SH-SY5Y (cell line): Measurements from ENCODE around the gene VIPR2.

Experiments used
- GATA2 ChIP-seq: IDR thresholded peaks from 2 replicates; pipeline ENCODE4 v1.6.1; 2011; ENCODE audit warnings: mild to moderate bottlenecking, low read depth, low read length
- GATA3 ChIP-seq: IDR thresholded peaks from 2 replicates; pipeline ENCODE4 v1.6.1; 2011; ENCODE audit warnings: low read depth, mild to moderate bottlenecking, low read length, moderate library complexity

- TF ChIP-seq GATA3: no peak
- no peak for TF ChIP-seq GATA2
Observed at GRCh38 chr7:159119851-159120539, 24.7 kb downstream of the VIPR2 start.
